DMS 273 (cell line): ENCODE data around the gene GSX2.

Experiments used
- DNase-seq: peaks from one replicate; lab custom pipeline; 2025; ENCODE audit not compliant: unreplicated experiment; lab: John Stamatoyannopoulos, UW

Gene GSX2

DNA sequence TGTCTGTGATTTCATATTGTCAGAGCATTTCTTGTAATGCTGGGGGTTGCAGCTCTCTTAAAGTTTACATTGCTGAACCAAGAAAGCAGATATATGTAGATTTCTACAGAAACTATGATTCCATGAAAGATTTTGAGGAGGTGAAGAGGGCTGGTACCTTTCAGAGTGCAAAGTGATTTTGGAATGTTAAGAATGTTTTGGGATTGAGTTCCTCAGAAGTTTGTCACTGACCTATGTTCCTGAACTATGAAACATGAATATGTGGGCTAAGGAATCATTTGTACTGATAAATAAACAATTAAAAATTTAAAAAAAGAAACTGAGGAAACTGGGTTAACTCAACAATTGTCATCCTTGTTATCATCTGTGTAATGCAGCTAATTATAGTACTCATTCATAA, 23.3 kb upstream of the GSX2 start:
- no peak for DNase-seq

DNA sequence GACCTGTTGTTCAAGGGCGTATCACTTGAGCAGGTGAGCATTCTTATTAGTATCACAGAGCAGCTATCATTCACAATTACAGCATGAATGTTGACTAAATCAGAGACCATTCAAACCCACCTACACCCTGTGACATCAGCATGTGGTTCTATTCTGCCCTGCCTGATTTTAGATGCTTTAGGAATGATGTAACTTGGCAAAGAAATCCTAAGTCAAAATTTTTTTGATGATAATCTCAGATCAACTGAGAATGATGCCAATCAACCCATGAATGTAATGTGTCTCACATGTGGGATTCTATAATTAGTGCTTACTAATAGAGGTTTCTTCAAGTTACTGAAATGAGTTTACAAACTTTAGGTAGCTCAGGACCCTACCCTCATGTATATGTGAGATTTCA, 22.2 kb upstream of the GSX2 start:
- DNase-seq: no peak

DNA sequence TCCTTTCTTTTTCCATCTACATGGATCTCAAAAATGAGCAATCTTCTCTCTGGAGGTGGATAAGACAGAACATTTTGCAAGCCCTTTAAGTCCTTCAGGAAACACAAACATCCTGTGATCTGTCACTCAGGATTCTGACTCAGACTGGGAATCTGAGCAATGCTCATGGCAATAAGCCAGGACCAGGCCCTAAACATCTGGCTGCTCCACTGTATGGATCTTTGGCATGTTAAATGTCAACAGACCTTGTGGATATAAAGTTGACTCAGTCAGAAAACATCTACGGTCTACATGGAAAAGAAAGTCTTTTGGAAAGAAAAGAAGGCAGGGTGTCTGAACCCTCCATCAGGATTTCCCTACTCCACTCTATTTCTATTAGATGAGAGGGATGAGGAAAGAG, 17.8 kb upstream of the GSX2 start:
- peak; percentile 65 for DNase-seq

DNA sequence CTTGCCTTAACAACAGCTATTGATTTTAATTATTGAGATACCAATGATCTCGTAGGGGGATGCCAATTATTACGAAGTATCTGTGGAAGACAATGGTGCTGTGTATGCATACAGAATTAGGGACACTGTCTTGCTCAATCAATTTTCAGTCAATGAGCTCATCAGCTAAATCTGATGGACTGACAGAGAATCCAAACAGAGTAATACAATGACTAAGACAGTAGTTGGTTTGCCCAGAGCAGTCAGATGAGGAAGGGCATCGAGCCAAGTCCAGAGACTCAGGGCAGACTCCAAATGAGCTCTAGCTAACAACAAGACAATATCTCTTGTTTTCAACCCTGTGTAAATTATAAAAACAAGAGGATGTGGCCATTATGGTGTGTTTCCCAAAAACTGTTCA, 14.7 kb upstream of the GSX2 start:
- DNase-seq: no peak

DNA sequence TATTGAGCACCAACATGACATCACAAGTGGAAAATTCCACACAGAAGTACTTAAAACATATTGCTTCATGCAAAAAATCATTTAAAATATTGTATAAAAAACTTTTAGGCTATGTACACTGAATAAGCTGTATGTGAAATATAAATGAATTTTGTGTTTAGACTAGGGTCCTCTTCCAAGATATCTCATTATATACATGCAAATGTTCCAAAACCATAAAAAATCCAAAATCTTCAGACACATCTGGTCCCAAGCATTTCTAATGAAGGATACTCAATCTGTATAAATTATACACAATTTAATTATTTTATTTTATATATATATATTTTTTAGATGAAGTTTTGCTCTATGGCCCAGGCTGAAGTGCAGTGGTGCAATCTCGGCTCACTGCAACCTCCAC, 10.1 kb upstream of the GSX2 start:
- no peak for DNase-seq

DNA sequence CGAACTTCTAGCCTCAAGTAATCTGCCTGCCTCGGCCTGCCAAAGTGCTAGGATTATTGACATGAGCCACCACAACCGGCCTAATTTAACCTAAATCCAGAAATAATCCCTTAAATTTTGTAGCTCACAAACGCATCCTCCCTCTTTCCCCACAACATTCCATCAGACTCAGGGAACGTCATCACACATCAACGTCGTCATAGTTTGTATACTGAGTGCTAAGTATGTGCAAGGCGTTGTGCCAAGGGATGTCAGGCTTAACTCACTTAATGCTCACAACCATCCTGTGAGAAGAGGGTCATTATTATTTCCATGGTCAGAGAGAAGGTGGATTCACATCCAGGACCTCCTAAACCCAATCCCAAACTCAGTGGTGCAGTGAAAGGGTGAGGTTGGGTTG, 9.6 kb upstream of the GSX2 start:
- no peak for DNase-seq

DNA sequence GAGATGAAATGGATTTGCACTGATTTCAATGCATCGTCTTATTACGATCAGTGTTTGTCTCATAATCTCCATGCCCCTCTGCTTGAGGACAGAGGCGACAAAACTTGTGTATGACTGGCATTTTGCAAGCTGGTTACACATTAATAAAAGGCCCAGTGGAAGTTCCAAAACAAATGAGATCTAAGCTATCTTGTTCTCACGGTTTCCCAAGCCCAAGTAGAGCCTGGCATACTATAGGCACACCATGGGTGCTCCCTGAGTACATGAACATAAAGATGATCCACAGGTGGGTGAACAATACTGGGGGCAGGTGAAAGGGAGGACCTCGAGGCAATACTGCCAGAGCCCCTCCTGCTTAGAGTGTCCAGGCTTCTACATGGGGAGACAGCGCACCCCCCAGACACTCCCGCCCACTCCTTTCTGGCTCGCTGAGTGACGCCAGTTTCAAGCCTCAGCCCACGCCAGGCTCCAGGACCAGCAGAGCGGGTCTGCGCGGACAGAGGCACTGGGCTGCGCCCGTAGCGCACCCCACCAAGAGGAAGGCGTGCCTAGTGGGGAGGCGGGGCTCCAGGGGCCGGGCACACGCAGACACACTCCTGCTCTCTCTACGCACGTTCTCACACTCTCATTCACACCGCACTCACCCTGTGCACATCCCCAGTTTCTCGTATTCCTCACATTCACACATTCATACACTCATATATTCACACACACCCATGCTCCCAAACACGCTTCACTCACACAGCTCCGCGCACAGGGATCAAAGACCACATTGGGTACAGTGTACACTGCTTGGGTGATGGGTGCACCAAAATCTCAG, 8.9 kb upstream of the GSX2 start:
- peak; percentile 10 for DNase-seq

DNA sequence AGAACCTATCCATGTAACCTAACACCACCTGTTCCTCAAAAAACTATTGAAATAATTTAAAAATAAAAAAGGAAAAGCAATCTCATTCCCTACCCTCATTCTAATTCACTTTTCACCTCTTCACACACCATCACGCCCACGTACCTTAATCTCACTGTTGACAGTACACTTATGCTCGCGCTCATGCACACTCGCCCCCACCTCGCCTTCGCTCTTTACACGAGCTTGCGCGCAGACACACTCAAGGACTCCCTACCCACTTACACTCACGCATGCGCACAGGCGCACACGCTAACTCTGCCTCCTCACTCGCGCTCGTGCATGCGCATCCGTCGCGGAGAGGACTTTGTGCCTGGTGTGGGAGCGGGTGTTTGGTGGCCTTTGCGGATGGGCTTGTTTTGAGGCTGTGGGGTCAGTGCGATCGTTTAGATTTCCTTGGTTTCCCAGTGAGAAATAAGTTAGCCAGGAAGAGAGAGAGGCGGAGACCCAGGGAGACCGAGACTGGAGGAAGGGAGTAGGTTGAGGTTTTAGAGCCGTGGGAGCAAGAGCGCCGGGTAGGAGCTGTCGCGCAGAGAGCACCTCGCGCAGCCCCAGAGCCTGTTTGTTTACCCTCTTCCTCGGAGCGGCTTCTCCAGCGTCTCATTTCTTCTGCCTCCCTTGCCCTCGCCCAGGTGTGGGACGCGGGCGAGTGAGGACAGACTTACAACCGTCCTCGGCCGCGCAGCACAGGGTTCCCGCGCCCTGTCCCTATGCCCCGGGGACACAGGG, 8.1 kb upstream of the GSX2 start:
- DNase-seq: peak; percentile 63

DNA sequence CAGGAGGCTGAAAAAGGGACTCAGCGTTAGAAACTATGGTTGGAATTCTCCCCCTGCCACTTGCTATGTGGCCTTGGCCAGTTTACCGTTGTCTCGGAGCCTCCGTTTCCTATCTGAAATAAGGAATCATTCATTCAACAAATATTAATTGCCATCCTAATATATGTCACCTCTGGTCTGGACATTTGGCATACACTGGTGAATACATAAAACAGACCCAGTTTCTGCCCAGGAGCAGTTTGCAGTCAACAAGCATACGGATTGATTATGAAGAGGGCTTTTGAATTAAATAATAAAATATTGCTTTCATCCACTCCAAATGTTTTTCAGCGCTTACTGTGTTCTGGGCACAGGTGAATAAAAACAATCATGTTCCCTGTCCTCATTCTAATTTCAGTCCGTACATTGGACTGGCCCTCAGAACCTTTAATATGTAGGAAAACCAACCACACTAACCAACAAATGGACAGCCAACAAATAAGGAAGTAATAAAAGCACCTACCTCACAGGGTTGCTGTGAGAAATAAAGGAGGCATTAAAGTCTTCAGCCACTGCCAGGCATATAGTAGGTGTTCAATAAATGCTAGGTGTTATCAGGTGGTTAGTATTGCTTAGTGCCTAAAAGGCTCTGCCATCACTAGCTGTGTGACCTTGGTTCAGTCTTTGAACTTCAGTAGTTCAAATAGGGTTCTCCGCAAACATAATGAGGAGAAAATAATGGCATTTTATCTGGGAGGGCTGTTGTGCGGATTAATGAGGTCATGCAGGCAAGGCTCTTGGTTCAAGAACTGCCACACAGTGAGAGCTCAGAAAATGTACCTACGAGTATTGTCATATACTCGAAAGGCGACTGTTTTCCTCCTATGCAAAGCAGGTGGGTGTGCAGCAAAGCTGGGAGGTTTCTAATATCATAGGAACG, 7.3 kb upstream of the GSX2 start:
- no peak for DNase-seq

DNA sequence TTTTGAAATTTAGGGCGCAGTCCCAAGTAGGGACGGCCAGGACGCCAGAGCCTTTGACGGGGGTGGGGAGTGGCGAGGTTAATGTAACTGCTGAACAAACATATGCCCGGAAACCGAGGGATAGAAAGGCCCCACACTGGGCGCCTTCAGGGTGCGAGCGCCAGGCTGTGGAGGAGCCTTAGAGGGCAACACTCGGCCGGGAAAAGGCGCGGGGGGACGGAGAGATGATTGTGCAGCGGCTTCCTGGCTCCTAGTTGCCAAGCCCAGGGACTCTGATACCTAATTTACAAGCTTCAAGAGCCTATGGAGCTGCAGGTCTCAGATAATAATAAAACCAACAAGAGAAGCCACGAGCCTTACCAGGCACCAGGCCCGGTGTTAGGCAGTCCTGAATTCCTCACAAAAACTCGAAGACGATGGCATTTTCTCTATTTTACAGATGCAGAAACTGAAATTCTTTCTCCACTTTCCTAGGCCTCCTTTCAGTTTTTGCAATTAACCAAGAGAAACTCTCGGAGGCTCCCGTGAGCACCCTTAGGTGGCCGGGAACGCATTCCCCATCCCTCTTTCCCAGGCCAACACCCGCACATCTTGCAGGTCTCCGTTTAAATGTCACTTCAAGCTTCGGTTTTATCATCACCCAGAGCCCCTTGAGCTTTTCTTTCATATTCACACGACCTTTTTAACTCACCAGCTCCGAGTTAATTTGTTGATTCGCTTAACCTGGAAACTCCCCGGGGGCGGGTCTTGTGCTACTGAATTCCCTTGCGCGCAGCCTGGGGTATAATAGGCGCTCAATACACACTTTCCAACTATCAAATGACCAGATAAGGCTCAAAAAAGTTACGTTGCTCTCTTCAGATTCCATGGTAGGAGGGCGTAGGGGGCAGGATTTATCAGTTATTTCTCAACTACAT, 6.4 kb upstream of the GSX2 start:
- no peak for DNase-seq

DNA sequence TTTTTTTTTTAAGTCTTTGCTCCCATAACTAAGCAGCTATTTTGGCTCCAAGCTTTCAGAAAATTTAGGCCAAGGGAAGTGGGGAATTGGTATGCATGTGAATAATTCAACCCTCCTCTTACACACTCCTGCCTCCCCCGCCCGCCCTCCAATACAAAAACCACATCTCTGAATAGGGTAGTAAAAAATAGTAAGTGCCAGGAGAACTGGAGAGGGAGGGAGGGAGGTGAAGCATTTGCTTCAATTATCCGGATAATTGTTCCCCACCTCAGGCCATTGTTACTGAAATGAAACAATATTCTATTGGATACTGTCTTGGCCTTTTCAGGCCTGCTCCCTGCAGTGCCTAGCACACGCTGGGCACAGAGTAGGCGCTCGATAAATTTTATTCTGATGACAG, 5.5 kb upstream of the GSX2 start:
- DNase-seq: no peak

DNA sequence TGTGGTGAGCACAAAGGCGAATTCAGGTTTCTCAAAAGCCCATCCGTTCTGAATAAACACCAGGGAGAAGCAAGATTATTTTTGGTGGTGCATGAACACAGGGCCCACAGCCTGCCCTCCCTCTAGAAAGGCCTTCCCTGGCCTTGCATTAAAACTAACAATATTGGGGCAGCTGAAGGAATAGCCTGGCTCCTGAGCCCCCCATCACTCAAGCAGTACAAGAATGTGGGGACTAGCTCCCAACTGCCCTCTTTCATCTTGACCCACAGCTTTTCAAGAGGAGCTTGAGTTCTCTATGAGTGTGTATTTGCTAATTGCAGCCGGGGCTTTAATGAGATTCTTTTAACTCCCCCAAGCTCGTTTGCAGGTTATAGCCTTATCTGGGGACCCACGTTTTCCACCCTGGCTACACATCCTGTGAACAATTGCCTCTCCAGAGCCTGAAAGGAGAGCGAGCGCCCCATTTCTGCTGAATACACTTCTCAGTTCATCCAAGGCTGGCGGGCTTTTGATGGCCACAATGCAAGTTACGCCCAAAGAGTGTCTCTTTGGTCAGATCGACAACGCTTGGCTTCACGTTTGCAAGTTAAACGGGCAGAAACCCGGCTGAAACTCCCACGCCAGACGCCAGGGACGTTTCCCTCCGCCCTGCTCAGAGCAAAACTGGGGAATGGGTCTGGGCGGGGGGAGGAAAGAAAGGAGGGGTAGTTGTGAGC, 4.7 kb upstream of the GSX2 start:
- DNase-seq: no peak

DNA sequence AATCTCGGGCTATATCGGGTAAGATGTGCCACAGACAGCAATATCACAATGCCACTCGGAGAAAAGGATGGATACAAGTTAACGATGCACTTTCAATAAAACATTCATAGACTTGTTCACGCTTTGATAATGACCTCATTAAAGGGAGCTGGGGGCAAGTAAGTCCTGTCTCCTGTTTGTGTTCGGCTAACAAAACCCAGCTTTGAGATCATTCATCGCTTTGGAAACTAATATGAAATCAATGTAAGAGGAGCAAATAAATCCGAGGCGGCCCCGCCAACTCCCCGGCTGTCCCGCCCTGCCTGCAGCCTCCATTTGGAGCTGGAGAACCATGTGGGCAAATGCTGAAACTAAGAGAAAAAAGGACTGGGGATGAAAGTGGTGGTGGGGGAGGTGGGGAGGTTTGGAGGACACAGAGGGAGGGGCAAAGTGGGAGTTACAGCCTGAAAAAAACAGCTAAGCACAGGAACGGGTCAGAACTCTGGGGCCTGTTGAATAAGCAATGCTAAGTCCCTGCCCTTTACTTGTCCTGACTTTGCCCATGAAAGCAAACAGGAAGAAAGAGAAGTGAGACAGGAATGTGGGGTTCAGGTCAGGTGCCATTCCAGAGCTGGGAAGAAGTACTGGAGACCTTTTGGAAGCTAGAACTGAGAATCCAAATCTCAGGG, 3.5 kb upstream of the GSX2 start:
- no peak for DNase-seq

DNA sequence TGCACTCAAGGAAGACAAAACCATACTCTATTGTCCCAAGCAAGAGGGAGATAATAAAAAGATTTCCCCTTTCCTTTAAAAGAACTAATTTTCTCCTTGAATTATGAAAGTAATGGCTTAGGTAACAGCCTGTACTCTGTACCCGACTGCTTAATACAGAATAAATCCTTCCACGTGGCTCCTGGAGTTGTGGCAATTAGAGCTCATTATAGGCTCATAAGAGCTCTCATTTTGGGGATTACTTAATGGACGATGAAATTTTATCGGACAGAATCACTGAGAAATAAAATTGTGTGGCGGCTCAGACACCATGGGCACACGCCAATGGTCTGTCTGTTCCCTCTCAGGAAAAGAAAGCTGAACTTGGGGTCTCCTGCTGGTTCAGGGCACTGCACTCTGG, 2.8 kb upstream of the GSX2 start:
- no peak for DNase-seq

DNA sequence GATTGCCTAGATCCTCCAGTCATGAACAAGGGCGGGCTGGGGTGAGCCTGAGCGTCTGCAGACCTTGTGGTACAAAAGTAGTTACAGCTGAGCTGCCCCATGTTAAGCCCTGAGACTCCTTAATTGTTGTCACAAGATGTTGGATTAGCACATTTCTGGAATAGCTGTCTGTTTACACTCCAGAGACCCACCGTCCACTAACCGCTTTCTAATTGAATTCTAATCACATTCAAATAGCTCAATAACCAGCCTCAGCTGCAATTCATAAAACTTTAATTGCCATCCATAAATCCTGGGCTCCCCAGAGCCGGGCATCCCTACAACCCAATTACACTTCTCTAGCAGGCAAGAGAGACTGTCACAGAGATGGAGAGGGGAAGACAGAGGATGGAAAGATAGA, 1.6 kb upstream of the GSX2 start:
- DNase-seq: no peak

DNA sequence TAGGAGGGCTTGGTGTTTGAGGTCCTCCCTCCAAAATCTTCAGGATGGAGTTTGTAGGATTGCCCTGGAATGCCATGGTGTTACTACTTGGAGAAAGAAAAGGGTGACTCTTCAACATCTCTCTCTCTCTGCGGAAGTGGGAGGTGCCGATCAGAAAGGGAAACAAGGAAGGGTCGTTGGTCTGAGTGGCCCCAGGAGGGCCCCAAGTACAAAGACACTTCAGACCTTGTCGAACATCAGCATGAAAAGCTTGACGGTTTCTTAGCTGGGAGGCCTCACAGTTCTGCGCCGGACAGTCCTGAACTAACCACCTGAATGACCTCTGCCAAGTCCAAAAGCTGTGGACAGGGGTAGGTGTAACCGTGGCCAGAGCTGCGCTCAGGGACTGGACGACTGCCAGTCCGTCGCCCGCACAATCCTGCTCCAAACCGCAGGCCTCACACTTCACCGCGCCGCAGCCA, 646 bp upstream of the GSX2 start:
- DNase-seq: no peak

DNA sequence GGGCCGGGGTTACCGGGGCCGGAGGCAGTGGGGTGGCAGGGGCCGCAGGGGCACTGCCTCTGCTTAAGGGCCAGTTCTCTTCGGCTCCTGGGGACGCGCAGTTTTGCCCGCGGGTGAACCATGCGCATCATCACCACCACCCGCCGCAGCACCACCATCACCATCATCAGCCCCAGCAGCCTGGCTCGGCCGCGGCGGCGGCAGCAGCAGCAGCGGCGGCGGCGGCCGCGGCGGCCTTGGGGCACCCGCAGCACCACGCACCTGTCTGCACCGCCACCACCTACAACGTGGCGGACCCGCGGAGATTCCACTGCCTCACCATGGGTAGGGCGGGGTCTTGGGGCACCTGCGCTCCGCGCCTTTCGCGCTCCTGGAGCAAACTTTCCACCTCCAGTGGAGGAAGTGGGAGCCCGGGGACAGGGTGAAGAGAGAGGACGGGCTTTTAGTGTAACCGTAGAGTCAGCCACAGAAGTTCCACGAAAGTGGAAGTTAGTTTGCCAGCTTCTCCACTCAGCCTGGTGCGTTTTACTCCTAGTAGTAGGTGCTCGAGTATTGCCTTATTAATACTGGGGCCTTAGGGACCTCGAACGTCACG, 729 bp downstream of the GSX2 start:
- DNase-seq: peak; percentile 30

DNA sequence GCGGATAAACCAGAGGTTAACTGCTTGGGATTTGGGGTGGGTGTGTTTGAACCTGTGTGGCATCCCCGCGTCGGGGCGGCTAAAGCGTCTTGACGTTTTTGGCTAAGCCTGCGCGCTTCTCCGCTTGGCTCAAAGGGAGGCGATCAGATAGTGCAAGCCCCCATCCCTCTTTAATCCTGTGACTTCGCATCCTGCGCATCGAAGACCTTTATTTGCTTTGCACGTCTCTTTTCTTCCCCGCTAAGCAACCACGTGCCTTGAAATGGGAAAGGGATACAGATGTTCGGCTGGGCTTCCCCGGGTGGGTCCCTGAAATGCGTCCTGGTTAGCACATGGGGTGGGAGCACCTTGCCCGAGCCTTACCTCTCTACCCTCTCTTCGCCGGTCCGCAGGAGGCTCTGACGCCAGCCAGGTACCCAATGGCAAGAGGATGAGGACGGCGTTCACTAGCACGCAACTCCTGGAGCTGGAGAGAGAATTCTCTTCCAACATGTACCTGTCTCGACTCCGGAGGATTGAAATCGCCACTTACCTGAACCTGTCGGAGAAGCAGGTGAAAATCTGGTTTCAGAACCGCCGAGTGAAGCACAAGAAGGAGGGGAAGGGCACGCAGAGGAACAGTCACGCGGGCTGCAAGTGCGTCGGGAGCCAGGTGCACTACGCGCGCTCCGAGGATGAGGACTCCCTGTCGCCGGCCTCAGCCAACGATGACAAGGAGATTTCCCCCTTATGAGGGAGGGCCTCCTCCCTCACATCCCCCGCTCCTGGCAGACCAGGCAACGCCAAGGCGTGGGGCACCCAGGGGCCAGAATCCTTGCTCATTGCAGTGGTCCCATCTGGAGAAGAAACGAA, 1.5 kb downstream of the GSX2 start:
- DNase-seq: peak; percentile 30
